Measurements from ENCODE around the gene BMP7.
"Not testable (repeated sequence)": the region's sequence is repeated elsewhere in the genome, so short reads cannot be mapped to it uniquely, and the experiment has no call there.

Gene BMP7

DNA sequence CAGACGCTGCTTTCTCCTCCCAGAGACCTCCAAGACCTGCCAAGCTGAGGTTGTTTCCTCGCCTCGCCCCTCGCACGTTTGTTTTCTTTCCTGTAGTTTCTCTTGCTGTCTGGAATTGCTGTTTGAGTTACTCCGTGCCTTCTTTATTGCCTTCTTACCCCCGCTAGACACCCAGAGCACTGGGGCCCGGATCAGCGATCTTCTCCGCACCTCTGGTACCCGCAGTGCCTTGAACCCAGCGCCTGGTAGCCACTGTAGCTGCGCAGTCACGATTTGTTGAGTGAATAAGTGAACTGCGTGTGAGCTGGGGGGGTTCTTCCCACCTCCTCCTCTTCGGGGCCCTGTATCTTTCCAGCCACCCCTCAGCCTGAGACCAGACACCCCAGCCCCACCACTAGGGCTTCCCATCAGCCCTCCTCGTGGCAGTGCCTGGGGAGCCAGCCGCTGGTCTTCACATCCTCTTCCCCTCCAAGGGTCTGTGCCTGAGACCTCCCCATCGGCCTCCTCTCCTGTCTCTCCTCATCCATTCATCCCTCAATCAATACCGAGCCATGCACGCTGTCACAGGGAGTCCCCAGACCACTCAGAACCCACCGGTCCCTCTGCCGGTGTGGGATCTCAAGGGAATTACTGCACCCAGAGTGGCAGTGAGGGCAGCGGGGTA lies 849 bp upstream of the BMP7 start:
- Mint-ChIP-seq H3K4me1 (peaks cover 47% of the 10 kb centered on the region), H3K27me3 (ENCODE audit: low read depth) (peaks cover 79% of the 10 kb centered on the region), H3K4me3 (peak overlapping the region; percentile 80 to 86 (median 83)), H3K9me3 (no peaks in the 10 kb centered on the region), H3K27ac (peak overlapping the region; percentile 29 to 94 (median 62)), H3K36me3 (ENCODE audit: low read depth) (no peaks in the 10 kb centered on the region)
- TF ChIP-seq, protein P1, sequence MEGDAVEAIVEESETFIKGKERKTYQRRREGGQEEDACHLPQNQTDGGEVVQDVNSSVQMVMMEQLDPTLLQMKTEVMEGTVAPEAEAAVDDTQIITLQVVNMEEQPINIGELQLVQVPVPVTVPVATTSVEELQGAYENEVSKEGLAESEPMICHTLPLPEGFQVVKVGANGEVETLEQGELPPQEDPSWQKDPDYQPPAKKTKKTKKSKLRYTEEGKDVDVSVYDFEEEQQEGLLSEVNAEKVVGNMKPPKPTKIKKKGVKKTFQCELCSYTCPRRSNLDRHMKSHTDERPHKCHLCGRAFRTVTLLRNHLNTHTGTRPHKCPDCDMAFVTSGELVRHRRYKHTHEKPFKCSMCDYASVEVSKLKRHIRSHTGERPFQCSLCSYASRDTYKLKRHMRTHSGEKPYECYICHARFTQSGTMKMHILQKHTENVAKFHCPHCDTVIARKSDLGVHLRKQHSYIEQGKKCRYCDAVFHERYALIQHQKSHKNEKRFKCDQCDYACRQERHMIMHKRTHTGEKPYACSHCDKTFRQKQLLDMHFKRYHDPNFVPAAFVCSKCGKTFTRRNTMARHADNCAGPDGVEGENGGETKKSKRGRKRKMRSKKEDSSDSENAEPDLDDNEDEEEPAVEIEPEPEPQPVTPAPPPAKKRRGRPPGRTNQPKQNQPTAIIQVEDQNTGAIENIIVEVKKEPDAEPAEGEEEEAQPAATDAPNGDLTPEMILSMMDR (IDR thresholded peaks at IDR 0.05; ENCODE audit: unreplicated experiment in 3 of 3): no peak

- TF ChIP-seq, protein P1 (IDR thresholded peaks at IDR 0.05; ENCODE audit: unreplicated experiment in 3 of 3): no peak
- Mint-ChIP-seq H3K9me3 (no peaks in the 10 kb centered on the region), H3K4me1 (peaks cover 57% of the 10 kb centered on the region), H3K27ac (peak overlapping the region in 1 of 3 experiments; percentile 72), H3K4me3 (peak overlapping the region; percentile 85 to 93 (median 86)), H3K36me3 (ENCODE audit: low read depth) (no peaks in the 10 kb centered on the region), H3K27me3 (ENCODE audit: low read depth) (peaks cover 83% of the 10 kb centered on the region)
Observed at GRCh38 chr20:57265997-57266290, 497 bp downstream of the BMP7 start.

GRCh38 chr20:57265336-57265996 lies 975 bp downstream of the BMP7 start:
- peak overlapping the region; percentile 85 to 93 (median 86) for H3K4me3 Mint-ChIP-seq
- peaks cover 57% of the 10 kb centered on the region for H3K4me1 Mint-ChIP-seq
- no peaks in the 10 kb centered on the region for H3K36me3 Mint-ChIP-seq (ENCODE audit: low read depth)
- H3K27ac Mint-ChIP-seq: peak overlapping the region in 1 of 3 experiments; percentile 72
- H3K9me3 Mint-ChIP-seq: no peaks in the 10 kb centered on the region
- TF ChIP-seq, protein P1 (IDR thresholded peaks at IDR 0.05; ENCODE audit: unreplicated experiment in 3 of 3): no peak
- peaks cover 83% of the 10 kb centered on the region for H3K27me3 Mint-ChIP-seq (ENCODE audit: low read depth)

DNA sequence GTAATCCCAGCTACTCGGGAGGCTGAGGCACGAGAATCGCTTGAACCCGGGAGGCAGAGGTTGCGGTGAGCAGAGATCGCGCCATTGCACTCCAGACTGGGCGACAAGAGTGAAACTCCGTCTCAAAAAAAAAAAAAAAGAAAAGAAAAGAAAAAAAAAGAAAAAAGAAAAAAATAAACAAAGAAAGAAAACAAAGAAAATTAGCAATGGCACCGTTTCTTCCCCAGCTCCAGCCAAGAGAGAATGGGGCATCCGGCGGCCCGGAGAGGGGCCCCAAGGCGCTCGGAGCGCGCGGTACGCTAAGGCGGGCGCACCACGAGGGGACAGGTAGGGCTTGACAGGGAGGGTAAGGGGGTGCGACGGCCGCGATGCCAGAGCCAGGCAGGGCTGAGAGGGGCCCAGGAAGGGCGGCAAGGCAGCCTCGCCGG lies 1.5 kb downstream of the BMP7 start:
- H3K4me3 Mint-ChIP-seq: peak overlapping the region; percentile 85 to 93 (median 86)
- H3K36me3 Mint-ChIP-seq (ENCODE audit: low read depth); H3K9me3 Mint-ChIP-seq: not testable (repeated sequence)
- peaks cover 82% of the 10 kb centered on the region for H3K27me3 Mint-ChIP-seq (ENCODE audit: low read depth)
- peak overlapping the region in 2 of 3 experiments; percentile 44 to 93 for H3K27ac Mint-ChIP-seq
- peaks cover 57% of the 10 kb centered on the region for H3K4me1 Mint-ChIP-seq

DNA sequence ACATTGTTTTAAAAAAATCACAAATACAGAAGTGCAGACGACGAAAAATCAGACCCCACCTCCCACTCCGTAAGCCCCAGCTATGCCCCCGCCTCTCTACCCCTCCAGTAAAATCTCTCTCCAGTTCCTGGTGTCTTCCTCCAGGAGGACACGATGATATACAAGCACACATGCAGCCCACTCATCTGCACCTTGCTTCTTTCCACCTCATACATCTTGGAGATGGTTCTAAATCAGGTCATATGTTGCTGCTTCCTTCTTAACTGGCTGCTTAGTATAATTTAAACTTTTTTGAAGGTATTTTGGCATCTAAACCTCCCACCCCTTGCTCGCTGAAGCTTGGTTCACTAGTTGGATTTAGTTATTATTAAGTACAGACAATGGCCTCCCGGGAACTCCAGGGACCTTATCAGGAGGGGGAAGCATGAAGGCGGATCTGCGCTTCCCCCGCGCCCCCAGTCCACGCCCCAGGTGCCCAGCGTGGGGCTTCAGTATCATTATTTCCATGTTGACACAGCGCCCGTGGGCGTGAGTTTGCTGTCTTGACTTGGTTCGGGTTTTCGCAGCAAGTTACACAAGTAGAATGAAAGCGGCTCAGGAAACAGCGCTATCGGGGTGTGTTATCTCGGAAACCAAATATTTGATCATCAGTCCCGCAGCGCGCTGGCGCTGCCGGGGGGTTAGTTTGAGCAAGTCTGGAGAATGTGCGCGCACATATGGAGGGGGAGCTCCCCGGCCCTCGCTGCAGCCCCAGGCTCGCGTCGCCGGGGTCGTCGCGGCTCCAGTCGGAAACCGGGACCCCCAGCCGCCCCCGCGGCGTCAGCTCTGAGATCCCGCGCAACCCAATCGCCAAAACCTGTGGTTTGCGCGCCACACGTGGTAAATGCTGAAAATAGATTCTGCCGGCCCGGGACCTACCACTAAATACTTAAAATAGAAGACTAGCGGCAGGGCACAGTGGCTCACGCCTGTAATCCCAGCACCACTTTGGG lies 2.3 kb downstream of the BMP7 start:
- peaks cover 64% of the 10 kb centered on the region for H3K4me1 Mint-ChIP-seq
- no peaks in the 10 kb centered on the region for H3K9me3 Mint-ChIP-seq
- no peaks in the 10 kb centered on the region for H3K36me3 Mint-ChIP-seq (ENCODE audit: low read depth)
- peaks cover 82% of the 10 kb centered on the region for H3K27me3 Mint-ChIP-seq (ENCODE audit: low read depth)
- H3K4me3 Mint-ChIP-seq: peak overlapping the region; percentile 85 to 93 (median 86)
- TF ChIP-seq, protein P1 (IDR thresholded peaks at IDR 0.05; ENCODE audit: unreplicated experiment in 3 of 3): no peak
- H3K27ac Mint-ChIP-seq: peak overlapping the region; percentile 77 to 93 (median 86)
